C1 segment of cervical spinal cord (tissue), 14 donors: ENCODE results near the gene VLDLR.
A peak's percentile ranks its signal among the peaks of the same experiment; 100 is the strongest.
"Not testable (repeated sequence)": the region's sequence is repeated elsewhere in the genome, so short reads cannot be mapped to it uniquely, and the experiment has no call there.

Experiments
- DNase-seq, 14 donors: peaks; one replicate each; lab custom pipeline; 2025; lab: John Stamatoyannopoulos, UW

The VLDLR gene

DNA sequence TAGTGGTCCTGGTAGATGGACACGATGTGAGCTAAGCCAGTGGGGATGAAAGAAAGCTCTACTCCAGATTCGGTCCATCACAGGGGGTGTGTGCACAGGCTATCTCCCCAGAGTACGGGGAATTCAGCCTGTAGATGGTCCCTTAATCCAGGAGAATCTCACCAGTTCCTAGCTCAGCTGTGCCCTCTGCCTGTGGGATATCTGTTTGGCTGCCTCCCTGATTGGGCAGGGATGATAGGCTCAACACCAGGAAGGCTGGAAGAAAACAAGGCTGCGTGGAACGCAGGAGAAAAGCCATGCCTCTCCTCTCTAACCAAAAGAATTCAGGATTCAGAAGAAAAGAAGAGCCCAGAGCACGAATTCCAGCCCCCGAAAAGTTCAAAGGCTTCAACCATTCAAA, 40.9 kb downstream of the VLDLR start:
- peak in 11 of 14 donors; percentile 2 to 53 (median 27) for DNase-seq

GRCh38 chr9:2663461-2664173, 42.0 kb downstream of the VLDLR start:
- peak in 3 of 14 donors; percentile 2 to 95 (median 16) for DNase-seq

DNA sequence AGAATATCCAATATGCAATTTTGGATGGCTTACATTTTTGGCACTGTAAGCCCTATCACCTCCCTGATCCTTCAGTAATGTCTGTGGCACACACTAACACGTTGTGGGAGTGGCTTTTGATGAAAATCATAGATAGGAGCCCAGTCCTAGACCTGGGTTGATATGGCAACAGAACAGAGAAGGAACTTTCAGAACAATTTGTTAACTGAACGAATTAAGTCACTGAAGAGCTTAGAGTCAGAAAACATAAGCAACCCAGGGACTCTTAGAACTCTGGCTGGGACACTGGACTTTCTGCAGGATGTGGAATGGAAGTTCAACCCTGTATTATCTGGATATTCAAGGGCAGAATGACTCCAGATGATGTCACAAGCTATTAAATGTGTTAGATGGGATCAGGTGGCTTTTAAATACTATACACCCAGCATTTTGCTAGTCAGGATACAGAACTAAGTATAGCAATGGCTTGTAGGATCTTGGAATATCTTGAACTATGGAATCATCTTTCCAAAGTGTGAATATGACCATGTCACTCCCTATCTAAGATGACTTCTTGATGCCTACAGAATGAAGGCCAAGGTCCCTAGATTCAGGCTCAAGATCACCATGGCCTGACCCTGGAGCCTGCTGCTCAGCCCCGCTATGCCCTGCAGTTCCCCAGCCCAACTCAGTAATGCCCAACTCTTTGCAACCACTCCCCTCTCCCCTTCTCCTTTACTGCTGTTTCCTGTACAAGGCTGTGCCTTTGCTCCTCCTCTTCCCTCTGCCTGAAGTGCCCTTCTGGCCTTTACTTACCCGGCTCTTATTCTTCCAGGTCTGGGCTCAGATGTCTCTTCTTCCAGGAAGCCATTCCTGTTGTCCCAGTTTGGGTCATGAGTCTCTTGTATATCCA, 42.8 kb downstream of the VLDLR start:
- DNase-seq = no peak

- no peak for DNase-seq
Measured at GRCh38 chr9:2666569-2666968, 45.0 kb downstream of the VLDLR start.

- DNase-seq = no peak
Measured at GRCh38 chr9:2673161-2673560, 51.6 kb downstream of the VLDLR start.

- no peak for DNase-seq
Measured at GRCh38 chr9:2674141-2674824, 52.7 kb downstream of the VLDLR start.

DNA sequence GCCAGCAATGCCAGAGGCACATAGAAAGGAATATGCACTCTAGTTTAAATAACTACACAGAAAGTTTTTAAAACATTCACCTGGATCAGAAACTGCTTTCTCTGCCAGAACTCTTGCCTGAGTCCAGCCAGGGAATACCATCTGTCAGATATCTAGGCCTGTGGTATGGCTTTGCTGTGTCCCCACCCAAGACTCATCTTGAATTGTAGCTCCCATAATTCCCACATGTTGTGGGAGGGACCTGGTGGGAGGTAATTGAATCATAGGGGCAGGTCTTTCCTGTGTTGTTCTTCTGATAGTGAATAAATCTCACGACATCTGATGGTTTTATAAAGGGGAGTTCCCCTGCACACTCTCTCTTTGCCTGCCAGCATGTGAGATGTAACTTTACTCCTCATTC, 54.2 kb downstream of the VLDLR start:
- no peak for DNase-seq

- no peak for DNase-seq
Measured at GRCh38 chr9:2676466-2676865, 54.9 kb downstream of the VLDLR start.

GRCh38 chr9:2677915-2678889, 56.6 kb downstream of the VLDLR start:
- no peak for DNase-seq

DNA sequence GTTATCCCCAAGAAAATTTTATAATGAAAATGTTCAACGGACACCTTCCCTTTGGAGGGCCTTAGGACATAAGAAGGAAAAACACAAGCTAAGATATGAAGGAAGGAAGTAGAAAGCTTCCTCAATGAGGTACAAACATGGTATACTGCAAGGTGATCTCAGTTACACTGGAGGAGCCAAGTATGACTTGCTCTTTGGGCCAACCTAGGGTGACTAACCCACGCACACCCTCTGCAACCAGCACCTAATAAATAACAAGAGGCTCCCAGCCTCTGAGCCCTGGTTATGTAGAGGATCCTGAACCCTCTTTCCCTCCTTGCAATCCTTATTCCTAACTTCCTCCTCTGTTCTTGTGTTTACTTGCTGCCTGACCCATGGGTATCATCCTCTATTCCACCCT, 57.4 kb downstream of the VLDLR start:
- DNase-seq = no peak

DNA sequence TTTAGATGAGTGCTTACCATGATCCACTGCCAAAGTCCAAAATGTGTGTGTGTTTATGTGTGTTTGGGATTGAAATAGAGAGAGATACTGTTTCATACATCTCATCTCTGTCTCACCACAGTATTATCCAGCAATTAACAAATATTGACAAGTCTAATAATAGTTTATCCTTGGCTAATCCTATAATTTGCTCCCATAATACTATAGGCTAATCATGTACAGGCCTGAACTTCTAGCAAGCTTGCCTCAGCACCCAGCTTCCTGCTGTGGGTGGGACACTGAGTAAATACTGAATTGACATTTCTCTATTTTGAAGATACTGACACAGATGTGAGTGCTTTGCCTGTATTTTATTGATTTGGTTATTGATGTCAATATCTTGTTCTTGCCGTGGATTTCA, 60.4 kb downstream of the VLDLR start:
- no peak for DNase-seq

- DNase-seq = no peak
Measured at GRCh38 chr9:2686911-2687310, 65.3 kb downstream of the VLDLR start.

DNA sequence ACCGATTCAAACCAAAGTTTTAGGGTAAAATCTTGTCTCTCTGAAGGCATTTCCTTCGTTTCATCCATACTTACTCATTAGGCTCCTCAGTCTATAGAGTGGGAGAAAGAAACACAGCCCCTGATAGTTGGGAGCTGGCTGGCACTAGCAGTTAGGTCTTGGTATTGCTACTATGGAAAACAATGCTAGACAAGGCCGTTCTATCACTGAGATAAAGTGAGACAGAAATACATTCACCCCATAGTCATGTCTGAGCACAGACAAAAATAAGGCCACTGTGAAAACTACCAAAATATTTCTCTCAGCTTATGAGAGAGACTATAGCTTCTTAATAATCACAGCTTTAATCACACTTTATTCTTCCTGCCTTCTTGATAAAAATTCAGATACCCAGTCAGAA, 67.0 kb downstream of the VLDLR start:
- DNase-seq = no peak

DNA sequence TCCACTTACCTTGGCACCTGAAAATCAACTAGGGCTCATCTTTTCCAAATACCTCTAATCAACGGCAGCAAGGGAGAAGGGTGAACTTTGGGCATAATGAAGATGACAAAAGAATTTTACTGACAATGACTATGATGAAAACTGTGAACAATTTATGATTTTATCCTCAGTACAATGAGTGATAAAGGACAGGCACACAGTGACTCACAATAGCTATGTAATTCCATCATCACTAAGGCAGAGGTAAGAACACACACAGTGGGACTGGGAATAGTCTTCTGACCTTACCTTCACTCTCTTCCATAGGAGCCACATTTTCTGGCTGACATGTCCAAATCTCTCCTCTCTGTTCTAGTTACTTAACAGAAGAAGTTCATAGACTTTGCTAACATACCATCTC, 69.6 kb downstream of the VLDLR start:
- DNase-seq = no peak

- DNase-seq = no peak
Measured at GRCh38 chr9:2691626-2692025, 70.0 kb downstream of the VLDLR start.

DNA sequence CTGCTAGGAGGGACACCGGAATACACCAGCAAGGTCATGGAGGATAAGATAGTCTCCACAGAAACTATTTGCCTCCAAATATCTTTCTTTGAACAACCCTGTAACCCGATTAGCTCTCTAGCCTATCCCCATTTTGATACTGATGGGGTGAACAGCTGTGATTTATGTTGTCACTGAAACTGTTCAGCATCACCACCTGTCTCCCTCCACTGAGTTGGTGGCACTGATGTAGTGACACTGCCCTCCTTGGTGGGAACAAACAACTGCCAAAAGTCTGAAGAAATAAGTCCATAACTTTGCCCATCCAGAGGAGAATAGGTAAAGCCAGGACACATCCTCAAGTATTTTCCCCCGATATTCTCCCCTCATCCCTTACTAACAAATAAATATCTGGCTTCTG, 71.5 kb downstream of the VLDLR start:
- DNase-seq = no peak

DNA sequence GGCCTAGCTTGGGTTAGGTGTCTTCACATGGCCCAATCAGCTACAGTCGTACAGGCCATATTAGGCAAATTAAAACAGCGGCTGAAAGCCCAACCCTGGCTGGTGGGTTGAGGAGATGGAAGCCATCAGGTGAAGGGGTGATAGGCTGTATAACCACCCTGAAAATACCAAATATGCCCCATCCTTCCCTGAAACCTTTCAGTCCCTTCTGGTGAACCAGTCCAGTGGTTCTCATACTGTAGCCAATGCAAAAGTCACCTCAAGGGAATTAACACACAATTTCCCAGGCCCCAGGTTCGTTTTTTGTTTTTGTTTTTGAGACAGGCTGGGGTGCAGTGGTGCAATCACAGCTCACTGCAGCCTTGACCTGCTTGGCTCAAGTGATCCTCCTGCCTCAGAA, 75.9 kb downstream of the VLDLR start:
- no peak for DNase-seq

GRCh38 chr9:2700398-2700797, 78.8 kb downstream of the VLDLR start:
- DNase-seq = no peak

DNA sequence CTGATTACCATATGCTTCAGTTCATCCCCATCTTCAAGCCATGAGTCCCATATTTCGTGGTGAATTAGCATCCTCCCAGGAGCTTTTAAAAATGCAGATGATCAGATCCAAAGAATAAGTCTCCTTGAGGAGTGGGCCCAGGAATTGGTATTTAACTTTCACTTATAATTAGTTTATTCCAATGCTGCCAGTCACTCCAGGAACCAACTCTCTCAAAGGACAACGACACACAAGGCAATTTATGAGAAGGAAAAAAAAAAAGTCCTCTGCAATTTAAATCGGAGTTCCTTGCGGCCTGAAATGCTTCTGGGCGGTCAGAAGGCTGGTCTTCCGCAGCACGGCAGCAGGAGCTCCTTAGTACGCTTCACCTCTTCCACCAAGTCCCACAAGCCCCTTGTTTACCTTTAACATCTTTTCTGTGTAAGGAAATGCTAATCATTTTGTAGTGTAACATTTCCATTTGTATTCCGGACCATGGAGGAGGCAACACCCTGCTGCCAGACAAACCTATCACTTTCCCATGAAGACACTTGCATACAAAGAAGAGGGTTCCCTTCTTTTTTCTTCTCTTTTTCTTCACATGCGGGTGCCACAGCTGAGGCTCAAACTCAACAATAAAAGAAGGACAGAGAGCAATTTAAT, 79.4 kb downstream of the VLDLR start:
- no peak for DNase-seq

DNA sequence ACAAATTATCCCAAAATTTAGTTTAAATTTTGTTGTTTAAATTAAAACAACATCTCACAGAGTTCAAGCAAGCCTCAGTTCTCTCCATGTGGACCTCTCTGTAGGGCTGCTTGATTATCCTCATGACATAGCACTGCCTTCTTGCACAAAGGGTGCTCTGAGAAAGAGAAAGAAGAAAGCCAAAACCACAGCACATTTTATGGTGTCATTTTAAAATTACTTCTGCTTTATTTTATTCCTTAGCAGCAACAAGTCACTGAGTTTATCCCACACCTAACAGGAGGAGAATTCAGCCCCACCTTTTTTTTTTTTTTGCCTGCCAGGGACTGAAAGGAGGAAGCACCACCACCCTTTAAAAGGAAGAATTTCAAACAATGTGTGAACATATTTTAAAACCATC, 82.9 kb downstream of the VLDLR start:
- no peak for DNase-seq

DNA sequence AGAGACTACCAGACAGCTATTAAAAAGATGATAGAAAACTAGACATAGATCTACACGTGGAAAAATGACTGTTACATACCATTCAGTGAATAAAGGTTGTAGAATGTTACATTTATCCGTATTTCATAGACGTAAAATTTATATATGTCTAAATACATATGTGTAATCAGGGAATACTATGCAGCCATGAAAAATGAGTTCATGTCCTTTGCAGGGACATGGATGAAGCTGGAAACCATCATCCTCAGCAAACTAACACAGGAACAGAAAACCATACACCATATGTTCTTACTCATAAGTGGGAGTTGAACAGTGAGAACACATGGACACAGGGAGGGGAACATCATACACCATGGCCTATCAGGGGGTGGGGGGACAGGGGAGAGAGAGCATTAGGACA, 85.7 kb downstream of the VLDLR start:
- DNase-seq = not testable (repeated sequence)
